ENCODE data around the gene RPS2.

Gene RPS2

DNA sequence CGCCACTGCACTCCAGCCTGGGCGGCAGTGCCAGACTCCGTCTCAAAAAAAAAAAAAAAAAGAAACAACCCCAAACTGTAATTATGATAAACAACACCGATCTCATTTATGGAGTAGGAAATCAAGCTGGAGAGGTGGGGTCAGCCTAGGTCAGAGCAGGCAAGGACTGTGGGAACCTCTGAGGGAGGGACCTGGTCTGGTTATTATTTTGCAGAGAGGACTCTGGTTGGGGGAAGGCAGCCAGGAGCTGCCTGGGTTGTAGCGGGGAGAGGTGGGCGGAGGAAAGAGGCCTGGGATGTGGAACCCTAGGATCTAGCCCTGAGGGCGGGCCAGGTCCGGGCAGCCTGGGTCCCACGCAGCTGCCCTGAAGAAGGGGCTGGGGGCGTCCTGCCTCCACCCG is 35.5 kb downstream of the RPS2 start (continued):
- TF ChIP-seq ZNF843 (tag by site-specific recombination; IDR thresholded peaks at IDR 0.05) (no peak), ZFP69B (tag by site-specific recombination; IDR thresholded peaks at IDR 0.05) (no peak), ZNF629 (tag by site-specific recombination; IDR thresholded peaks at IDR 0.05) (no peak), ZNF335 (tag by site-specific recombination; conservative IDR thresholded peaks at IDR 0.05) (peak; percentile 99), ZNF791 (tag by site-specific recombination; IDR thresholded peaks at IDR 0.05) (no peak), ZNF184 (tag by site-specific recombination; IDR thresholded peaks at IDR 0.05) (no peak), ZNF623 (tag by site-specific recombination; IDR thresholded peaks at IDR 0.05) (no peak), ZNF169 (tag by site-specific recombination; IDR thresholded peaks at IDR 0.05) (no peak), EGR2 (tag by site-specific recombination; IDR thresholded peaks at IDR 0.05; ENCODE audit: low read depth) (peak; percentile 83), ZNF266 (tag by site-specific recombination; IDR thresholded peaks at IDR 0.05; ENCODE audit: low read depth) (no peak), SP7 (tag by site-specific recombination; IDR thresholded peaks at IDR 0.05) (peak; percentile 60; the same call in 1 of the 2 replicates), TRIM28 (IDR thresholded peaks at IDR 0.05; ENCODE audit: borderline replicate concordance, low read length) (no peak), SP3 (tag by site-specific recombination; IDR thresholded peaks at IDR 0.05) (peak; percentile 38; the same call in 1 of the 2 replicates), ZNF324 (tag by site-specific recombination; IDR thresholded peaks at IDR 0.05) (no peak), ZNF785 (tag by site-specific recombination; IDR thresholded peaks at IDR 0.05) (no peak), ZNF239 (tag by site-specific recombination; IDR thresholded peaks at IDR 0.05) (no peak), MZF1 (tag by site-specific recombination; IDR thresholded peaks at IDR 0.05; ENCODE audit: borderline replicate concordance) (no peak), ZNF501 (tag by site-specific recombination; IDR thresholded peaks at IDR 0.05) (no peak), ZNF621 (tag by site-specific recombination; IDR thresholded peaks at IDR 0.05) (no peak), ZNF521 (tag by site-specific recombination; IDR thresholded peaks at IDR 0.05) (no peak), ZFHX2 (tag by site-specific recombination; conservative IDR thresholded peaks at IDR 0.05) (peak; percentile 90)
- TF ChIP-seq, protein P1, sequence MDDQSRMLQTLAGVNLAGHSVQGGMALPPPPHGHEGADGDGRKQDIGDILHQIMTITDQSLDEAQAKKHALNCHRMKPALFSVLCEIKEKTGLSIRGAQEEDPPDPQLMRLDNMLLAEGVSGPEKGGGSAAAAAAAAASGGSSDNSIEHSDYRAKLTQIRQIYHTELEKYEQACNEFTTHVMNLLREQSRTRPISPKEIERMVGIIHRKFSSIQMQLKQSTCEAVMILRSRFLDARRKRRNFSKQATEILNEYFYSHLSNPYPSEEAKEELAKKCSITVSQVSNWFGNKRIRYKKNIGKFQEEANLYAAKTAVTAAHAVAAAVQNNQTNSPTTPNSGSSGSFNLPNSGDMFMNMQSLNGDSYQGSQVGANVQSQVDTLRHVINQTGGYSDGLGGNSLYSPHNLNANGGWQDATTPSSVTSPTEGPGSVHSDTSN (CRISPR knock-in tag; IDR thresholded peaks at IDR 0.05): no peak

DNA sequence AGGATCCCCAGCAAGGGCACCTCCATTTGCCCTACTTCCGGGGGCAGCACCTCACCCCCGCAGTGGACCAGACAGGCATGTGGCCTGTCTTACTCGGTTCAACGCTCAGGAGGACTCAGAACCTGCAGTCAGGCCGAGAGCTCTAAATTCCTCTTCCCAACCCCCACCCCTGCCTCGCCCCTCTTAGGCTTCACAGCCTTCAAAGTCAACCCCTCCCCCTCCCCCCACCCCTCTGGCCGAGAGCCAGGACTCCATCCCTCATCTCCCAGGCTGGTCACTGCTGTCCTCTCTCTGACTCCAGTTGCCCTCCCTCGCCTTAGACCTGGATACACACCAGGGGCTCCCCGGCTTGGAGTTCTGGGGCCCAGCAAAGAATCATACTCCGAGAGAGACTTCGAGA is 38.4 kb downstream of the RPS2 start:
- Histone ChIP-seq H3K36me3 (ENCODE audit: control insufficient read depth in 2 of 2, insufficient read depth in 1 of 2, low read length in 2 of 2) (no peaks in the 10 kb centered on the region), H3K27ac (ENCODE audit: extremely low read depth, low read depth, low read length) (no peak overlapping the region), H3K4me1 (ENCODE audit: control insufficient read depth, insufficient read depth, low read length) (no peaks in the 10 kb centered on the region; the same call in 1 of the 2 replicates), H3K9me3 (ENCODE audit: control insufficient read depth, insufficient read depth, low read depth, low read length) (no peaks in the 10 kb centered on the region), H3K4me3 (ENCODE audit: low read depth, low read length) (no peak overlapping the region)
- ChIA-PET CTCF (interaction anchor here (0.7 to 5.7 kb wide), 2 partner anchors 62 to 68 kb away, joined by 3 to 57 read pairs; no protein-coding TSS in a partner anchor), POLR2A (interaction anchor here (0.6 to 1.0 kb wide), 3 partner anchors 10 to 38 kb away, joined by 3 to 7 read pairs (median 3); partner anchors contain the start of gene RPS2)
- TF ChIP-seq, protein P2, sequence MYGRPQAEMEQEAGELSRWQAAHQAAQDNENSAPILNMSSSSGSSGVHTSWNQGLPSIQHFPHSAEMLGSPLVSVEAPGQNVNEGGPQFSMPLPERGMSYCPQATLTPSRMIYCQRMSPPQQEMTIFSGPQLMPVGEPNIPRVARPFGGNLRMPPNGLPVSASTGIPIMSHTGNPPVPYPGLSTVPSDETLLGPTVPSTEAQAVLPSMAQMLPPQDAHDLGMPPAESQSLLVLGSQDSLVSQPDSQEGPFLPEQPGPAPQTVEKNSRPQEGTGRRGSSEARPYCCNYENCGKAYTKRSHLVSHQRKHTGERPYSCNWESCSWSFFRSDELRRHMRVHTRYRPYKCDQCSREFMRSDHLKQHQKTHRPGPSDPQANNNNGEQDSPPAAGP (tag by site-specific recombination; IDR thresholded peaks at IDR 0.05): no peak
- no peak for TF ChIP-seq TCF7L2 (IDR thresholded peaks at IDR 0.05; ENCODE audit: borderline replicate concordance, low read depth, low read length)
- no peak for TF ChIP-seq TRIM28 (IDR thresholded peaks at IDR 0.05; ENCODE audit: borderline replicate concordance, low read length)
- TF ChIP-seq, protein P1 (CRISPR knock-in tag; IDR thresholded peaks at IDR 0.05): no peak
- no peak for TF ChIP-seq ZNF112 (tag by site-specific recombination; IDR thresholded peaks at IDR 0.05)
- no peak for TF ChIP-seq ZFHX2 (tag by site-specific recombination; conservative IDR thresholded peaks at IDR 0.05)
- no peak for TF ChIP-seq ZNF654 (tag by site-specific recombination; IDR thresholded peaks at IDR 0.05; ENCODE audit: low read depth)
- TF ChIP-seq ZNF324 (tag by site-specific recombination; IDR thresholded peaks at IDR 0.05): no peak
- TF ChIP-seq ZNF677 (tag by site-specific recombination; IDR thresholded peaks at IDR 0.05): no peak
- TF ChIP-seq ZNF529 (tag by site-specific recombination; IDR thresholded peaks at IDR 0.05; ENCODE audit: insufficient replicate concordance): no peak
- no peak for TF ChIP-seq EGR2 (tag by site-specific recombination; IDR thresholded peaks at IDR 0.05; ENCODE audit: low read depth)
- no peak for TF ChIP-seq SETDB1 (IDR thresholded peaks at IDR 0.05; ENCODE audit: insufficient read length, low read length)
- TF ChIP-seq, protein P3, sequence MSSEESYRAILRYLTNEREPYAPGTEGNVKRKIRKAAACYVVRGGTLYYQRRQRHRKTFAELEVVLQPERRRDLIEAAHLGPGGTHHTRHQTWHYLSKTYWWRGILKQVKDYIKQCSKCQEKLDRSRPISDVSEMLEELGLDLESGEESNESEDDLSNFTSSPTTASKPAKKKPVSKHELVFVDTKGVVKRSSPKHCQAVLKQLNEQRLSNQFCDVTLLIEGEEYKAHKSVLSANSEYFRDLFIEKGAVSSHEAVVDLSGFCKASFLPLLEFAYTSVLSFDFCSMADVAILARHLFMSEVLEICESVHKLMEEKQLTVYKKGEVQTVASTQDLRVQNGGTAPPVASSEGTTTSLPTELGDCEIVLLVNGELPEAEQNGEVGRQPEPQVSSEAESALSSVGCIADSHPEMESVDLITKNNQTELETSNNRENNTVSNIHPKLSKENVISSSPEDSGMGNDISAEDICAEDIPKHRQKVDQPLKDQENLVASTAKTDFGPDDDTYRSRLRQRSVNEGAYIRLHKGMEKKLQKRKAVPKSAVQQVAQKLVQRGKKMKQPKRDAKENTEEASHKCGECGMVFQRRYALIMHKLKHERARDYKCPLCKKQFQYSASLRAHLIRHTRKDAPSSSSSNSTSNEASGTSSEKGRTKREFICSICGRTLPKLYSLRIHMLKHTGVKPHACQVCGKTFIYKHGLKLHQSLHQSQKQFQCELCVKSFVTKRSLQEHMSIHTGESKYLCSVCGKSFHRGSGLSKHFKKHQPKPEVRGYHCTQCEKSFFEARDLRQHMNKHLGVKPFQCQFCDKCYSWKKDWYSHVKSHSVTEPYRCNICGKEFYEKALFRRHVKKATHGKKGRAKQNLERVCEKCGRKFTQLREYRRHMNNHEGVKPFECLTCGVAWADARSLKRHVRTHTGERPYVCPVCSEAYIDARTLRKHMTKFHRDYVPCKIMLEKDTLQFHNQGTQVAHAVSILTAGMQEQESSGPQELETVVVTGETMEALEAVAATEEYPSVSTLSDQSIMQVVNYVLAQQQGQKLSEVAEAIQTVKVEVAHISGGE (tag by site-specific recombination; conservative IDR thresholded peaks at IDR 0.05; ENCODE audit: low read depth): no peak
- TF ChIP-seq, protein P4, sequence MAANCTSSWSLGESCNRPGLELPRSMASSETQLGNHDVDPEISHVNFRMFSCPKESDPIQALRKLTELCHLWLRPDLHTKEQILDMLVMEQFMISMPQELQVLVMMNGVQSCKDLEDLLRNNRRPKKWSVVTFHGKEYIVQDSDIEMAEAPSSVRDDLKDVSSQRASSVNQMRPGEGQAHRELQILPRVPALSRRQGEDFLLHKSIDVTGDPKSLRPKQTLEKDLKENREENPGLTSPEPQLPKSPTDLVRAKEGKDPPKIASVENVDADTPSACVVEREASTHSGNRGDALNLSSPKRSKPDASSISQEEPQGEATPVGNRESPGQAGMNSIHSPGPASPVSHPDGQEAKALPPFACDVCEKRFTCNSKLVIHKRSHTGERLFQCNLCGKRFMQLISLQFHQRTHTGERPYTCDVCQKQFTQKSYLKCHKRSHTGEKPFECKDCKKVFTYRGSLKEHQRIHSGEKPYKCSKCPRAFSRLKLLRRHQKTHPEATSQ (tag by site-specific recombination; IDR thresholded peaks at IDR 0.05): no peak
